ENCODE results near the gene HLA-DQA1. TPM values are rescaled to one million over a fixed set of nuclear protein-coding genes. Genes with fewer than 3 reads are reported as not detected.
"Not testable (repeated sequence)": the region's sequence is repeated elsewhere in the genome, so short reads cannot be mapped to it uniquely, and the experiment has no call there.

The HLA-DQA1 gene
- not detected for polyA plus RNA-seq (2013, experiment 1 of 2)
- polyA plus RNA-seq (2013, experiment 2 of 2) = not detected

DNA sequence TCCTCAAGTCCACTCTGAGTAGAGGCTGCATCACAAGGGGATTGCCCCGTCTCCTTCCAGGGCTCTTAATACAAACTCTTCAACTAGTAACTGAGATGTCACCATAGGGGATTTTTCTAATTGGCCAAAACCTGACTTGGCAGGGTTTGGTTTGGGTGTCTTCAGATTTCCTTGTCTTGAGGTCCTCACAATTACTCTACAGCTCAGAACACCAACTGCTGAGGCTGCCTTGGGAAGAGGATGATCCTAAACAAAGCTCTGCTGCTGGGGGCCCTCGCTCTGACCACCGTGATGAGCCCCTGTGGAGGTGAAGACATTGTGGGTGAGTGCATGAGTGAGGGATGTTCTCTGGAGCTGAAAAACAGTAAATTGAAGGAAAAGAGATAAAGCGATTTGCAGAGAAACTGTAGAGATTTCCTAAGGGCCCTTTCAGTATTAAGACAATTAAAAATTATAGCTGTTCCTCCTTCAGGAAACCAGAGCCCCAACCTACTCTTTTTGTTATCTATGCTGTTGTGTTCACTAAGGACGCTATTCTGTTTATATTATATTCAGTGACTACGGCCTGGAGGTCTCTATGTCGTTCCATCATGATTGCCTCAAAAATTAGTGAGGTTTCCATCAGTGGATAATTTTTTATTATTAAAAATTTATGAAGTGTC, at the start of gene HLA-DQA1:
TSS of gene HLA-DQA1 (plus strand) at position 188 of the 662 bp plus-strand sequence. CDS start at position 241, 53 bp downstream.
- Histone ChIP-seq H3K4me3 (ENCODE audit: extremely low read depth, insufficient read depth, low read length, poor library complexity, severe bottlenecking) (no peak within 1 kb of the TSS), H3K4me1 (ENCODE audit: control insufficient read depth, insufficient read depth, low read length, poor library complexity, severe bottlenecking) (no peaks in the 10 kb centered on the region), H3K36me3 (ENCODE audit: control insufficient read depth, insufficient read depth, low read length) (no peaks in the 10 kb centered on the region), H3K9me3 (ENCODE audit: control insufficient read depth, low read length) (no peaks in the 10 kb centered on the region), H3K27ac (ENCODE audit: low read depth, low read length, severe bottlenecking) (no peak within 1 kb of the TSS)
- WGBS, 2 experiments (ENCODE audit: insufficient coverage in 2 of 2) = 74% methylated on average over 2 of the region's 7 CpGs; no CpG with 5 or more reads in 1 of the 2 experiments

DNA sequence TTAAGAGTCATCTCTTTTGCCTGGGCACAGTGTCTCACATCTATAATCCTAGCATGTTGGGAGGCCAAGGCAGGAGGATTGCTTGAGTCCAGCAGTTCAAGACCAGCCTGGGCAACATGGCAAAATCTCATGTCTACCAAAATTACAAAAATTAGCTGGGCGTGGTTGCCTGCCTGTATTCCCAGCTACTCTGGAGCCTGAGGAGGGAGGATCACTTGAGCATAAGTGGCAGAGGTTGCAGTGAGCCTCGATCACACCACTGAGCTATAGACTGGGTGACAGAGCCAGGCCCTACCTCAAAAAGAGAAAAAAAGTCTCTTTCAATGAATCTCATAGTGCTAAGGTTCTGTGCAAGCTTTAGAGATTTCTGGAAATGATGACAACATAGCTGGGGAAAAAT, 49.0 kb upstream of the HLA-DQA1 start:
- Histone ChIP-seq H3K27ac (ENCODE audit: low read depth, low read length, severe bottlenecking) (no peak overlapping the region), H3K4me3 (ENCODE audit: extremely low read depth, insufficient read depth, low read length, poor library complexity, severe bottlenecking) (no peak overlapping the region), H3K4me1 (ENCODE audit: control insufficient read depth, insufficient read depth, low read length, poor library complexity, severe bottlenecking) (no peaks in the 10 kb centered on the region), H3K9me3 (ENCODE audit: control insufficient read depth, low read length) (no peaks in the 10 kb centered on the region), H3K36me3 (ENCODE audit: control insufficient read depth, insufficient read depth, low read length) (no peaks in the 10 kb centered on the region)
- no CpG with 5 or more reads among the region's 2 CpGs for WGBS, 2 experiments (ENCODE audit: insufficient coverage in 2 of 2)

- Histone ChIP-seq H3K4me3 (ENCODE audit: extremely low read depth, insufficient read depth, low read length, poor library complexity, severe bottlenecking) (no peak within 1 kb of the TSS), H3K36me3 (ENCODE audit: control insufficient read depth, insufficient read depth, low read length) (no peaks in the 10 kb centered on the region), H3K4me1 (ENCODE audit: control insufficient read depth, insufficient read depth, low read length, poor library complexity, severe bottlenecking) (no peaks in the 10 kb centered on the region), H3K9me3 (ENCODE audit: control insufficient read depth, low read length) (no peaks in the 10 kb centered on the region), H3K27ac (ENCODE audit: low read depth, low read length, severe bottlenecking) (no peak within 1 kb of the TSS)
- 77% methylated on average over 3 to 4 of the region's 9 CpGs for WGBS, 2 experiments (ENCODE audit: insufficient coverage in 2 of 2)
These were observed 47.4 kb upstream of the HLA-DQA1 start, which contains the start of gene HLA-DRB1 for GRCh38 chr6:32589596-32590449. HLA-DRB1 (minus strand) TSS chr6:32589848; CDS start chr6:32589742, 106 bp downstream.

DNA sequence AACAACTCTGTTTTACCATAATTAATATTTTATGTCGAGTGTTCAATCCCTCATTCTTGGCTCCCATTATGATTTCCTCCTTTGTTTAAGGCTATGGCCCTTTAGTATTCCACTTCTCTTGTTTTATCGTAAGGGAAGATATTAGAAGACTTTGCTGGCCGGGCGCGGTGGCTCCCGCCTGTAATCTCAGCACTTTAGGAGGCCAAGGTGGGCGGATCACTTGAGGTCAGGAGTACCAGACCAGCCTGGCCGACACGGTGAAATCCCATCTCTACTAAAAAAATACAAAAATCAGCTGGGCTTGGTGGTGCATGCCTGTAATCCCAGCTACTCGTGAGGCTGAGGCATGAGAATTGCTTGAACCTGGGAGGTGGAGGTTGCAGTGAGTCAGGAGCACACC, 46.5 kb upstream of the HLA-DQA1 start:
- WGBS, 2 experiments (ENCODE audit: insufficient coverage in 2 of 2) = 100% methylated on average over 1 of the region's 10 CpGs; no CpG with 5 or more reads in 1 of the 2 experiments
- not testable (repeated sequence) for H3K36me3 ChIP-seq (ENCODE audit: control insufficient read depth, insufficient read depth, low read length); H3K4me1 ChIP-seq (ENCODE audit: control insufficient read depth, insufficient read depth, low read length, poor library complexity, severe bottlenecking); H3K27ac ChIP-seq (ENCODE audit: low read depth, low read length, severe bottlenecking); H3K4me3 ChIP-seq (ENCODE audit: extremely low read depth, insufficient read depth, low read length, poor library complexity, severe bottlenecking); H3K9me3 ChIP-seq (ENCODE audit: control insufficient read depth, low read length)

GRCh38 chr6:32597024-32597423, 40.2 kb upstream of the HLA-DQA1 start:
- Histone ChIP-seq H3K27ac (ENCODE audit: low read depth, low read length, severe bottlenecking) (no peak overlapping the region), H3K4me3 (ENCODE audit: extremely low read depth, insufficient read depth, low read length, poor library complexity, severe bottlenecking) (no peak overlapping the region), H3K36me3 (ENCODE audit: control insufficient read depth, insufficient read depth, low read length) (no peaks in the 10 kb centered on the region), H3K9me3 (ENCODE audit: control insufficient read depth, low read length) (peaks cover 3% of the 10 kb centered on the region), H3K4me1 (ENCODE audit: control insufficient read depth, insufficient read depth, low read length, poor library complexity, severe bottlenecking) (no peaks in the 10 kb centered on the region)

- 52 to 55% methylated on average over 3 of the region's 3 CpGs for WGBS, 2 experiments (ENCODE audit: insufficient coverage in 2 of 2)
- no peaks in the 10 kb centered on the region for H3K36me3 ChIP-seq (ENCODE audit: control insufficient read depth, insufficient read depth, low read length)
- peaks cover 3% of the 10 kb centered on the region for H3K9me3 ChIP-seq (ENCODE audit: control insufficient read depth, low read length)
- no peaks in the 10 kb centered on the region for H3K4me1 ChIP-seq (ENCODE audit: control insufficient read depth, insufficient read depth, low read length, poor library complexity, severe bottlenecking)
- H3K27ac ChIP-seq (ENCODE audit: low read depth, low read length, severe bottlenecking) = no peak overlapping the region
- H3K4me3 ChIP-seq (ENCODE audit: extremely low read depth, insufficient read depth, low read length, poor library complexity, severe bottlenecking) = no peak overlapping the region
These were observed 34.8 kb upstream of the HLA-DQA1 start for GRCh38 chr6:32602383-32602782.

DNA sequence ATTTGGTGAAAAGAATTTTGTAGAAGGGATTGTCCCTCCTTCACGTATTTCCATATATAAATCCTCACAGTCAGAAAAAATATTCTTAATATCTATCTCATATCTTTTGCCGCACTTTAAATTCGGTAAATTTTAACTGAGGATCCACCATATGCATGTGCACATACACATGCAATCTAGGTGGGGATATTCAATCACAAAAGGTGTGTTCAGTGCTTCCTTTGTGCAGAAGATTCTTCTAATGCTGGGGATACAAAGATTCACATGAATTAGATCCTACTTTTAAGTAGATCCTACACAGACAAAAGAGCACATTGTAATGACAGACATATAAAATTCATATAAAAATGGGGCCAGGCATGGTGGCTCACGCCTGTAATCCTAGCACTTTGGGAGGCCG, 34.0 kb upstream of the HLA-DQA1 start:
- WGBS, 2 experiments (ENCODE audit: insufficient coverage in 2 of 2) = 60 to 79% methylated on average over 2 of the region's 5 CpGs
- no peak overlapping the region for H3K27ac ChIP-seq (ENCODE audit: low read depth, low read length, severe bottlenecking)
- H3K4me3 ChIP-seq (ENCODE audit: extremely low read depth, insufficient read depth, low read length, poor library complexity, severe bottlenecking) = no peak overlapping the region
- H3K36me3 ChIP-seq (ENCODE audit: control insufficient read depth, insufficient read depth, low read length) = no peaks in the 10 kb centered on the region
- no peaks in the 10 kb centered on the region for H3K4me1 ChIP-seq (ENCODE audit: control insufficient read depth, insufficient read depth, low read length, poor library complexity, severe bottlenecking)
- H3K9me3 ChIP-seq (ENCODE audit: control insufficient read depth, low read length) = peaks cover 3% of the 10 kb centered on the region

DNA sequence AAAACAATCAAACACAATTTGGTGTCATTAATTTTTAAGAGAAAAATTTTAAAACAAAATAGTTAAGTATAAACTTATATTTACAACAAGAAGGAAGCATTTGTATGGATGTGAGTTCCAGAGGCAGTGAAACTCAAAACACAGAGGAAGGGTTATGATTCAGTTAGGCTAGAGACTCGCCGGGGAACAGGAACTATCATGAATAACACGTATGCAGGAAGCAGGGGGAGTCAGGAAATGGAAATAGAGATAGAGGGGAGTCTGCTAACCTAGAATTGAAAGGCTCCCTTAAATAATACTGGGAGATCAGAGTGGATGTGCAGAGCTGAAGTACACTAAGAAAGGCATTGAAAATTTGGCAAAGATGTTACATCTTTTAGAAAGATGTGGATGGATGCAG, 33.3 kb upstream of the HLA-DQA1 start:
- Histone ChIP-seq H3K9me3 (ENCODE audit: control insufficient read depth, low read length) (no peaks in the 10 kb centered on the region), H3K4me1 (ENCODE audit: control insufficient read depth, insufficient read depth, low read length, poor library complexity, severe bottlenecking) (no peaks in the 10 kb centered on the region), H3K27ac (ENCODE audit: low read depth, low read length, severe bottlenecking) (no peak overlapping the region), H3K4me3 (ENCODE audit: extremely low read depth, insufficient read depth, low read length, poor library complexity, severe bottlenecking) (no peak overlapping the region), H3K36me3 (ENCODE audit: control insufficient read depth, insufficient read depth, low read length) (no peaks in the 10 kb centered on the region)
- 4 to 26% methylated on average over 3 of the region's 3 CpGs for WGBS, 2 experiments (ENCODE audit: insufficient coverage in 2 of 2)

DNA sequence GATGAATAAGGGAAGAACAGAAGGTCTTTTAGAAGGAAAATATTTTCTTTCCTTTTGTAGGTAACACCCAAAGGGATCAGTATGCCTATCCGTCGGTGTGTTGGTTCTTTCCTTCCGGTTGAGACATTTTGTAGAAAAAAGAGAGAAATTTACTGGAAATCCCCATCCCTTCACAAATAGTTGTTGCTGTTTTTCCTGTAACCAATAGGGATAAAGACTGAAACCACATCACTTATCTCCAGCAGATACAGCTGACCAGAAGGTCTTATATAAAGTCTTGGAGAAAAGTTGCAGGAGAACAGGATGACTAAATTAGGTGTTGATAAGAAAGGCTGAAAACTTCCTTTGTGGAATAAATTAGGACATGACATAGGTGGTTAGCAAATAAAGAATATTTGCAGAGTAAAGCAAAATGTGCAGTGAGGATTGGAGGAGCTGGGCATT, 32.8 kb upstream of the HLA-DQA1 start:
- no peaks in the 10 kb centered on the region for H3K4me1 ChIP-seq (ENCODE audit: control insufficient read depth, insufficient read depth, low read length, poor library complexity, severe bottlenecking)
- no peaks in the 10 kb centered on the region for H3K36me3 ChIP-seq (ENCODE audit: control insufficient read depth, insufficient read depth, low read length)
- WGBS, 2 experiments (ENCODE audit: insufficient coverage in 2 of 2) = no CpG with 5 or more reads among the region's 3 CpGs
- H3K27ac ChIP-seq (ENCODE audit: low read depth, low read length, severe bottlenecking) = no peak overlapping the region
- no peaks in the 10 kb centered on the region for H3K9me3 ChIP-seq (ENCODE audit: control insufficient read depth, low read length)
- H3K4me3 ChIP-seq (ENCODE audit: extremely low read depth, insufficient read depth, low read length, poor library complexity, severe bottlenecking) = no peak overlapping the region

DNA sequence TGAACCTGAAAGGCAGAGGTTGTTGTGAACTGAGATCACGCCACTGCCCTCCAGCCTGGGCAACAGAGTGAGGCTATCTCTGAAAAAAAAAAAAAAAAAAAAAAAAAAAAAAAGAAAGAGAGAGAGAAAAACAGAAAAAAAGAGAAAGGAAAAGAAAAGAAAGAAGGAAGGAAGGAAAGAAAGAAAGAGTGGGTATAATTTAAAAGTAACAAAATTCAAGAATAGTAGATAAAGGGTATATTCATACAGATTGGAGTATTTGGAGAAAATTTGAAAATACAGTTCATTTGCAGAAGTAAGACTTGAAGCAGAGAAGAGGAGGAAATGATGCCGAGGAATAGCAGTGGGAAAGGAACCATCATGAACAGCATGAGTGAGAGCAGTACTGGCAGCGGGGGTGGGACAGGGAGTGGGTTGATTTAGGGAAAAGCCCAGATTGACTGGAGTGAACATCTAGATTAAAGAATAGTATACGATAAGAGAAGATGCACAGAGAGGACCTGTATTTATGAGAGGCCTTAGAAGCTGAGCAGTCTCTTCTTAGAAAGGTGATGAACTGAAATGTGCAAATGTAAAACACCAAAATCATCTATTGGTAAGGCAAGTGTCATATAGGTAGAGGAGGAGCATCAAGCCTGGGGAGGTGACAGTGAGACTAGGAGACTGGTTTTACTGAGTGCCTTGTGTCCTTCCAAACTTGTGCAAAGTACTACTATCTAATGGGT, 29.8 kb upstream of the HLA-DQA1 start:
- 67 to 83% methylated on average over 2 of the region's 4 CpGs for WGBS, 2 experiments (ENCODE audit: insufficient coverage in 2 of 2)
- Histone ChIP-seq H3K4me1 (ENCODE audit: control insufficient read depth, insufficient read depth, low read length, poor library complexity, severe bottlenecking) (no peaks in the 10 kb centered on the region), H3K9me3 (ENCODE audit: control insufficient read depth, low read length) (no peaks in the 10 kb centered on the region), H3K27ac (ENCODE audit: low read depth, low read length, severe bottlenecking) (no peak overlapping the region), H3K36me3 (ENCODE audit: control insufficient read depth, insufficient read depth, low read length) (no peaks in the 10 kb centered on the region), H3K4me3 (ENCODE audit: extremely low read depth, insufficient read depth, low read length, poor library complexity, severe bottlenecking) (no peak overlapping the region)

All from mesodermal cell (in vitro differentiated cells).